Measurements from ENCODE around the gene TUNAR.
A peak's percentile ranks its signal among the peaks of the same experiment; 100 is the strongest.

The TUNAR gene

DNA sequence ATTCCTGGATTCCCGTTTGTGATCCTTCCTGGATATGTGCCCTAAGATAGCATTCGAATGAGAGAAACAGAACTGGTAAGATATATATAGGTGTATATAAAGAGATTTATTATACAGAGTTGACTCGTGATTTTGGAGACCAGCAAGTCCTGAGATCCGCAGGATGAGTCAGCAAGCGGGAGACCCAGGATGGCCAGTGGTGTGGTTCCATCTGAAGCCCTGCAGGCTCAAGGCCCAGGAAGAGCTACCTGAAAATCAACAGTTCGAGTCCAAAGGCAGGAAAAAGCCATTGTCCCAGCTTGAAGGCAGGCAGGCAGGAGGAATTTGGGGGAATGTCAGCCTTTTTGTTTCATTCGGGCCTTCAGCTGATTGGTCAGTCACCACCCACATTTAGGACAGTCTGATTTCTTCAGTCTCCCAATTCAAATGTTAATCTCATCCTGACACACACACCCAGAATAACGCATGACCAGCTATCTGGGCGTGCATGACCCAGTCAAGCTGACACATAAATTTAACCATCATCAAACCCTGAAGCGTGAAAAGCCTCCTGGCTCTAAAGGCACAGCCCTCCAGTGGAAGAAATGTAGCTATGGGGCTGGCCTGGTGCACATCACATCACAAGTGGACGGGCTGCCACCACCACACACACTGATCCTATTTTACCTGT is 44.3 kb downstream of the TUNAR start:
- Histone ChIP-seq H3K27me3 (ENCODE audit: control insufficient read depth, insufficient read depth, low read length) (no peaks in the 10 kb centered on the region), H3K9me3 (ENCODE audit: control insufficient read depth, low read depth, low read length) (no peaks in the 10 kb centered on the region), H3K9ac (ENCODE audit: low read length) (no peak overlapping the region), H3K36me3 (ENCODE audit: control insufficient read depth, low read depth, low read length) (peaks cover 5% of the 10 kb centered on the region), H3K27ac (ENCODE audit: low read length) (no peak overlapping the region), H3K4me1 (ENCODE audit: control insufficient read depth, low read depth, low read length) (peaks cover 9% of the 10 kb centered on the region), H3K4me3 (ENCODE audit: low read length) (no peak overlapping the region)

DNA sequence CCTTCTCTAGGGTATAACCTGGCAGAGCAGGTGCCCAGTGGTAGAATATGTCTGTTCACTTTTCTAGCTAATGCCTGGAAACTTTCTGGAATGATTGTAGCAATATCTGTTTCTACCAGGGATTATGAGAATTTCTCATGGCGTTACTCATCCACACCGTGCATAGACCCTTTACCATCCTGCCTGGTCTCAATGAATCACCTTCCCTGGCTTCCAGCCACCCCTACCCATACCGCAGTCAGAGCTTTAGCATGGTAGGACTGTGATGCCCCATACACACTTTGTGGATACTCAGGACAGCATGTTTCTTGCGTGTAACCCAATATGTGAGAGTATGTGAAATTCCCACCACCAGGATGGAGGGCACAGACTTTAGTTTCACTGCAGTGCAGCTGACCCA is 45.4 kb downstream of the TUNAR start:
- H3K27ac ChIP-seq (ENCODE audit: low read length): no peak overlapping the region
- H3K36me3 ChIP-seq (ENCODE audit: control insufficient read depth, low read depth, low read length): peaks cover 5% of the 10 kb centered on the region
- H3K27me3 ChIP-seq (ENCODE audit: control insufficient read depth, insufficient read depth, low read length): no peaks in the 10 kb centered on the region
- H3K9ac ChIP-seq (ENCODE audit: low read length): no peak overlapping the region
- H3K4me3 ChIP-seq (ENCODE audit: low read length): no peak overlapping the region
- no peaks in the 10 kb centered on the region for H3K9me3 ChIP-seq (ENCODE audit: control insufficient read depth, low read depth, low read length)
- peaks cover 7% of the 10 kb centered on the region for H3K4me1 ChIP-seq (ENCODE audit: control insufficient read depth, low read depth, low read length)

DNA sequence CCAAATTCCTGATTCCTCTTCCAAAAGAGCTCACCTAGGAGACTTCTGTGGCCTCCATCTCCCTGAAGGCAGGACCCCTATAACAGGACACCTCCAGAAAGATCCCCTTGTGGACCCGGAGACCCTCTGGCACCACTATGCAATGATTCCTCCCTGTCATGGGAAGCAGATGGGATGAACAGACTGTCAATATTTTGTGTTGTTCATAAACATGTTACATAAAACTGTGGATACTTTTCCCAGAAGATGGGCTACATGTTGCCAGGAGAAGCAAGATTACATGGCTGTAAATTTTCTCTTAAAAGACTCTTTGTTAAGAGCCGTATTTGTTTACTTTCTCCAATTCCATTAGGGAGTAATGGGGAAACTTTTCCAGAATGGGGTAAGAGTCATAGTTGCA is 52.1 kb downstream of the TUNAR start:
- no peak overlapping the region for H3K27ac ChIP-seq (ENCODE audit: low read length)

DNA sequence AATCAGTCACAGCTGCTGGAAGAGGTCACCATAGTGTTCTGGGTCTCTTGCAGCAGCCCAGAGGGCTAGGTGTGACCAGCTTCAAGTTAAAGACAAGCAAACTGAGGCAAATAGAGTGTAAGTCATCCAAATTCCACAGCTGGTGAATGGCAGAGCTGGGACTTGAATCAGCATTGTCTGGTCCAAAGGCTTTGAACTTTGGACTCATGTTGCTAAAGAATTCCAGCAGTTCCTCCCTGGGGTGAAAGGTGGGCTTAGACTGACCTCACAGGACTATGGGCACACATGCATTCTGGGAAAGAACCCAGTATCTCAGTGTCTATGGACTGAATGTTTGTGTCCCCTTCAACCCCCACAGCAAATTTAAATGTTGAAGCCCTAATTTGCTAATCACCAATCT is 54.8 kb downstream of the TUNAR start:
- H3K9me3 ChIP-seq (ENCODE audit: control insufficient read depth, low read depth, low read length): no peaks in the 10 kb centered on the region
- H3K36me3 ChIP-seq (ENCODE audit: control insufficient read depth, low read depth, low read length): no peaks in the 10 kb centered on the region
- H3K4me3 ChIP-seq (ENCODE audit: low read length): no peak overlapping the region
- no peak overlapping the region for H3K27ac ChIP-seq (ENCODE audit: low read length)
- no peak overlapping the region for H3K9ac ChIP-seq (ENCODE audit: low read length)
- H3K27me3 ChIP-seq (ENCODE audit: control insufficient read depth, insufficient read depth, low read length): no peaks in the 10 kb centered on the region
- H3K4me1 ChIP-seq (ENCODE audit: control insufficient read depth, low read depth, low read length): no peaks in the 10 kb centered on the region

More for the DNA sequence above, 52.1 kb downstream of the TUNAR start:
- Histone ChIP-seq H3K27me3 (ENCODE audit: control insufficient read depth, insufficient read depth, low read length) (no peaks in the 10 kb centered on the region), H3K9me3 (ENCODE audit: control insufficient read depth, low read depth, low read length) (no peaks in the 10 kb centered on the region), H3K9ac (ENCODE audit: low read length) (no peak overlapping the region), H3K36me3 (ENCODE audit: control insufficient read depth, low read depth, low read length) (no peaks in the 10 kb centered on the region), H3K4me1 (ENCODE audit: control insufficient read depth, low read depth, low read length) (peaks cover 5% of the 10 kb centered on the region), H3K4me3 (ENCODE audit: low read length) (no peak overlapping the region)

DNA sequence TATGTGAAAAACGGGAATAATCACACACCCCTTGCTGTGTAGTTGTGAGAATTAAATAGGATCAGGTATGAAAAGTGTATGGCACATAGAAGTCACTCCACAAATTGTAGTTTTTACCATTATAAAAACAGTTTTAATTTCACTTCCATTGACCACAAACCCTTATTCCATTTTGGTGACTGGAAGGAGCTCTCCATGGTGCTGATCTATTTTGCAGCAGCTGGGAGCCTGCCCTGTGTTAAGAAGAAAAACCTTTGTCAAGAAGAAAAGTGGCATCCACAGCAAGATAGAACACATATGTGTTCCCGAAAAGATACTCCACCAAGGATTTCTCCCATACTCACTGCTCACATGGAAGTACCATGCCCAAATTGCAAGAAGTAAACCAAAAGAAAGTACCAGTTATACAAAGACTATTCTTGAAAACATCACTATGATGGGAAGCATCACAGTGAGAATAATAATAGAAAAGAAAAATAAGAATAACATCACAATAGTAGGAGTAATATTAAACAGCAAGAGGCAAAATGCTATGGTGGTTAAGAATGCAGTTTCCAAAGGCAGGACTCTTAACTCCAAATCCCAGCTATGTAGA is 58.7 kb downstream of the TUNAR start:
- no peak overlapping the region for H3K9ac ChIP-seq (ENCODE audit: low read length)
- H3K27ac ChIP-seq (ENCODE audit: low read length): no peak overlapping the region
- H3K4me1 ChIP-seq (ENCODE audit: control insufficient read depth, low read depth, low read length): no peaks in the 10 kb centered on the region
- no peak overlapping the region for H3K4me3 ChIP-seq (ENCODE audit: low read length)
- no peaks in the 10 kb centered on the region for H3K9me3 ChIP-seq (ENCODE audit: control insufficient read depth, low read depth, low read length)
- H3K27me3 ChIP-seq (ENCODE audit: control insufficient read depth, insufficient read depth, low read length): no peaks in the 10 kb centered on the region
- no peaks in the 10 kb centered on the region for H3K36me3 ChIP-seq (ENCODE audit: control insufficient read depth, low read depth, low read length)

DNA sequence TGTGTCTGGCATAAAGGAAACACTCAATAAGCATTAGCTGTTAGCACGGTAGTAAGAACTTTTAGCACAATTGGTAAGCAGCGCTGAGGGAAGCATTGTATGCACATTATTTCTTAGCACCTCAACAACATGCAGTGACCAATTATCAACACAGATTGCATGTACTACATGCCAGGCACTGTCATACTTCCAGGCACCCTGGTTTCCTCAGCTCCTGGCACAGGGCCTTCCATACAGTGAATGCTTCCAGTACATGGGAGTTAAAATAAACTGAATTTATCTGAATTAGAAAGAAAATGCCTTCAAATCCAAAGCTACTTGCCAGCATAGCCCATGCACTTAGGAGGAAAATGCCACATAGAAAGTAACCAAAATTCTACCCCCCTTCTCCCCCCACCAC is 59.4 kb downstream of the TUNAR start:
- Histone ChIP-seq H3K4me3 (ENCODE audit: low read length) (no peak overlapping the region), H3K4me1 (ENCODE audit: control insufficient read depth, low read depth, low read length) (no peaks in the 10 kb centered on the region), H3K9ac (ENCODE audit: low read length) (no peak overlapping the region), H3K27ac (ENCODE audit: low read length) (no peak overlapping the region), H3K9me3 (ENCODE audit: control insufficient read depth, low read depth, low read length) (no peaks in the 10 kb centered on the region), H3K27me3 (ENCODE audit: control insufficient read depth, insufficient read depth, low read length) (no peaks in the 10 kb centered on the region), H3K36me3 (ENCODE audit: control insufficient read depth, low read depth, low read length) (no peaks in the 10 kb centered on the region)

DNA sequence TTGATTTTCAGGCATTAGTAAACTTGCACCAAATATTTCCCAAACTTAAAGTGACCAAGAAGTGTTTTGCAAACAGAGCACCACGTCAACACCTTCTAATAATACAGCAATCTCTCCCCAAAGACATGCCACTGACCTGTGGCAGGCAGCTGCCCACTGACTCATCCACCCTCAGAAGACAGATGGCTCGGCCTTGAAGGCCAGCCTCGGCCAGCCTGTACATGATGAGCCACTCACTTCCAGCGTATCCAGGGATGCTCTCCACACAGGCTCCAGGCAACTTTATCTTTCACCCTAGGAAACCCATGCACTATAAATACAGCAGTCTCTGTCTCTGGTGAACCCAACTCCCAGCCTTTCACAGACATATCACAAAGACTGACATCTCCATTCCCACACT is 62.7 kb downstream of the TUNAR start:
- Histone ChIP-seq H3K4me3 (ENCODE audit: low read length) (no peak overlapping the region), H3K9me3 (ENCODE audit: control insufficient read depth, low read depth, low read length) (peaks cover 8% of the 10 kb centered on the region), H3K4me1 (ENCODE audit: control insufficient read depth, low read depth, low read length) (peaks cover 9% of the 10 kb centered on the region)

DNA sequence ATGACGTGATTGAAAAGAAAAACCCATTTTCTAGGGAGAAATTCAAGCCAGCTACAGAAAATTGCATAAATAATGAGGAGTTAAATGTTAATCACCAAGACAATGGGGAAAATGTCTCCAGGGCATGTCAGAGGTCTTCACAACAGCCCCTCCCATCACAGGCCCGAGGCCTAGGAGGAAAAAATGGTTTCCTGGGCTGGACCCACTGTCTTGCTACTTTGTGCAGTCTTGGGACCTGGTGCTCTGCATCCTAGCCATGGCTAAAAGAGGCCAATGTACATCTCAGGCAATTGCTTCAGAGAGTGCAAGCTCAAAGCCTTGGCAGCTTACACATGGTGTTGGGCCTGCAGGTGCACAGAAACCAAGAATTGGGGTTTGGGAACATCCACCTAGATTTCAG is 65.3 kb downstream of the TUNAR start:
- peaks cover 8% of the 10 kb centered on the region for H3K9me3 ChIP-seq (ENCODE audit: control insufficient read depth, low read depth, low read length)
- H3K36me3 ChIP-seq (ENCODE audit: control insufficient read depth, low read depth, low read length): no peaks in the 10 kb centered on the region
- no peaks in the 10 kb centered on the region for H3K27me3 ChIP-seq (ENCODE audit: control insufficient read depth, insufficient read depth, low read length)
- peaks cover 13% of the 10 kb centered on the region for H3K4me1 ChIP-seq (ENCODE audit: control insufficient read depth, low read depth, low read length)
- no peak overlapping the region for H3K9ac ChIP-seq (ENCODE audit: low read length)
- no peak overlapping the region for H3K4me3 ChIP-seq (ENCODE audit: low read length)
- no peak overlapping the region for H3K27ac ChIP-seq (ENCODE audit: low read length)

More for the DNA sequence above, 62.7 kb downstream of the TUNAR start:
- Histone ChIP-seq H3K36me3 (ENCODE audit: control insufficient read depth, low read depth, low read length) (no peaks in the 10 kb centered on the region), H3K27me3 (ENCODE audit: control insufficient read depth, insufficient read depth, low read length) (no peaks in the 10 kb centered on the region), H3K9ac (ENCODE audit: low read length) (no peak overlapping the region), H3K27ac (ENCODE audit: low read length) (no peak overlapping the region)

DNA sequence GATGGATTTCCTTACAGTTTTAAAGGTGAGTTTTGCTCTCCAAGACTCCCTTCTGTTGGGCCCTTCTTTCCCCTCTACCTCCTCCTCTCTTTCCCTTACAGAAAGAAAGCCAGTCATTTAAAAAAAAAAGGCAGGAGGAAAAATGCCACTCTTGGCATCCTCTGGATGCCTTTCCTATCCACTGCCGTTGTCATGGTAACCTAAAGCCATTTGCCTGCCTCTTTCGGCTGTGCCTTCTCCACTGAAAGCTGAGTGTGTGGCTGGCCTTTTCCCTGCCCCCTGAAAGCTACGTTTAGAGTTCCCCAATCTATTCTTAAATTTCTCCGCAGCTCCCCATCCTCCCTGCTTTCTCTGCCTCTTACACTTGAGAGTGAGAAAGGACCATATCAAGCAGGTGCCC is 67.1 kb downstream of the TUNAR start:
- Histone ChIP-seq H3K4me1 (ENCODE audit: control insufficient read depth, low read depth, low read length) (peaks cover 26% of the 10 kb centered on the region), H3K36me3 (ENCODE audit: control insufficient read depth, low read depth, low read length) (no peaks in the 10 kb centered on the region), H3K9ac (ENCODE audit: low read length) (no peak overlapping the region), H3K27me3 (ENCODE audit: control insufficient read depth, insufficient read depth, low read length) (no peaks in the 10 kb centered on the region), H3K4me3 (ENCODE audit: low read length) (no peak overlapping the region), H3K9me3 (ENCODE audit: control insufficient read depth, low read depth, low read length) (peaks cover 8% of the 10 kb centered on the region), H3K27ac (ENCODE audit: low read length) (no peak overlapping the region)

DNA sequence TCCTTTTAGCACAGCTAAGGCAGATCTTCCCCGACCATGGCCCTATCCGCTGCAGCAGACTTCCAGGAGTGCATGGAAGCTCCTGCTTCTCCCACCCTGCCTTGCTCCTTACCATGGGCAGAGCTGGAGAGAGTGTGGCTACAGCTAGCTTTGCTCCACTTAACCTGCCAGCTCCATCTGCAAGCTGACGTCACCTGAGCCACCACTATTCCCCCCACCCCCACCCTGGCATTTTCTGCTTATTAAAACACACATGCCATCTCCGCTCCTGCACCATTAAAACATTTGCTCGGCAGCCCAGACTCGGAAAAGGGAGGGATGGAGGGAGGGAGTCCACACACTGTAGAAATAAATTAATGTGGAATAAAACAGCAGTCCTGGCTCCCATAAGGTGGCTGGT is 67.8 kb downstream of the TUNAR start:
- no peak overlapping the region for H3K4me3 ChIP-seq (ENCODE audit: low read length)
- no peaks in the 10 kb centered on the region for H3K27me3 ChIP-seq (ENCODE audit: control insufficient read depth, insufficient read depth, low read length)
- no peak overlapping the region for H3K9ac ChIP-seq (ENCODE audit: low read length)
- no peak overlapping the region for H3K27ac ChIP-seq (ENCODE audit: low read length)
- H3K9me3 ChIP-seq (ENCODE audit: control insufficient read depth, low read depth, low read length): peaks cover 8% of the 10 kb centered on the region
- no peaks in the 10 kb centered on the region for H3K36me3 ChIP-seq (ENCODE audit: control insufficient read depth, low read depth, low read length)
- peaks cover 30% of the 10 kb centered on the region for H3K4me1 ChIP-seq (ENCODE audit: control insufficient read depth, low read depth, low read length)

DNA sequence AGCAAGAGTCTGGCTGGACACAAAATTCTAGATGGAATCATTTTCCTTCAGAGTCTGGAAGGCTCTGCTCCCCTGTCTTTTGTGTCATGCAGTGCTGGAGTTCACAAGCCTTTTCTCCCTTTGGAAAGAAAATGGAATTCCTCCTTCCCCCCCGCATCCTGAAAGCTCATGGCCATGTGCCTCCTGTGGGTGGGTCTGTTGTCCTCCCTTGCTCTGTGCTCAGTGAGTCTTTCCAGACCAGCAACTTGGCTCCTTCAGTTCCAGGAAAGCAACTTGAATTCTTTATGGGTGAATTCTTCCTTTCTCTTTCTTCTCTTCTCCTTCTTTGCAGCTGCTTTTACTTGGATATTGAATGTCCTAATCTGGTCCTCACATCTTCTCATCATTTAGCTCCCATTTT is 70.2 kb downstream of the TUNAR start:
- H3K9me3 ChIP-seq (ENCODE audit: control insufficient read depth, low read depth, low read length): peaks cover 3% of the 10 kb centered on the region
- H3K9ac ChIP-seq (ENCODE audit: low read length): no peak overlapping the region
- no peaks in the 10 kb centered on the region for H3K36me3 ChIP-seq (ENCODE audit: control insufficient read depth, low read depth, low read length)
- no peak overlapping the region for H3K4me3 ChIP-seq (ENCODE audit: low read length)
- peaks cover 30% of the 10 kb centered on the region for H3K4me1 ChIP-seq (ENCODE audit: control insufficient read depth, low read depth, low read length)
- H3K27me3 ChIP-seq (ENCODE audit: control insufficient read depth, insufficient read depth, low read length): no peaks in the 10 kb centered on the region
- H3K27ac ChIP-seq (ENCODE audit: low read length): peak overlapping the region; percentile 2

DNA sequence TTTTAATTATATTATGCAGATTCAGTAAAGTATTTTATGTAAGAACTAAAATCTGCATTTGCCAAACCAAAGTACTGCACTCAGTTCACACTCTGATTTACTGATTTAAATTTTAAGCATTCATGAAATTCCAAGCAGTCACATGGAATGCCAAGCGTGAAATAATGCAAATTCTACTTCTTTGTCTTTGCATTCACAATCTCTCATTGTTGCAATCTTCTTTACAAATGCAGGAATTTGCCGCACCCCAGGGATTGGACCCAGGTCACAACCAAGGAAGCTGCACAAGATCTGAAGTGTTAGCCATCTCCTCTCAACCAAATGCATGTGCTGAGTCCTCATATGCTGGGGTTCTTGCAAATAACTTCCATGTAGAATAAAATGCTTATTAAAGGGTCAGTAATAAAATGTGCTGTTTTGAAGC is 71.9 kb downstream of the TUNAR start:
- Histone ChIP-seq H3K4me3 (ENCODE audit: low read length) (no peak overlapping the region), H3K27ac (ENCODE audit: low read length) (peak overlapping the region; percentile 93)

More for the DNA sequence above, 71.9 kb downstream of the TUNAR start:
- Histone ChIP-seq H3K36me3 (ENCODE audit: control insufficient read depth, low read depth, low read length) (no peaks in the 10 kb centered on the region), H3K9ac (ENCODE audit: low read length) (peak overlapping the region; percentile 45), H3K4me1 (ENCODE audit: control insufficient read depth, low read depth, low read length) (peaks cover 27% of the 10 kb centered on the region), H3K27me3 (ENCODE audit: control insufficient read depth, insufficient read depth, low read length) (no peaks in the 10 kb centered on the region), H3K9me3 (ENCODE audit: control insufficient read depth, low read depth, low read length) (no peaks in the 10 kb centered on the region)
